A549 (cell line): ENCODE data around the gene SMARCA4.

Source experiments
- CBX8 ChIP-seq: fragments of 200-600 bp; sonication (generic); IDR thresholded peaks from 2 replicates; pipeline ENCODE4 v1.6.1; 2016
- NPAS2 ChIP-seq: fragments of 250-450 bp; sonication (Bioruptor Pico); IDR thresholded peaks from 2 replicates; pipeline ENCODE4 v1.8.0; 2022; ENCODE audit warnings: mild to moderate bottlenecking, moderate library complexity, borderline replicate concordance
- POLR2A ChIP-seq: IDR thresholded peaks from 2 replicates; pipeline ENCODE4 v1.6.1; 2012; ENCODE audit warnings: mild to moderate bottlenecking, low read length
- RAD21 ChIP-seq, 2 experiments: fragments of >200 bp in 1 of 2; sonication (Bioruptor Twin) in 1 of 2; formaldehyde crosslinking in 1 of 2; IDR thresholded peaks in 1 of 2; conservative IDR thresholded peaks in 1 of 2; 2 replicates in 1 of 2; 3 replicates in 1 of 2; pipeline ENCODE4 v1.6.1; 2012 to 2018; ENCODE audit warnings: inconsistent platforms in 1 of 2
- ZC3H11A ChIP-seq: fragments of 450-650 bp; IDR thresholded peaks from 2 replicates; pipeline ENCODE4 v1.6.1; 2014; ENCODE audit warnings: antibody characterized with exemption, mild to moderate bottlenecking
- TF ChIP-seq, protein P1 (sequence below): fragments of 200-600 bp; sonication (generic); IDR thresholded peaks from 2 replicates; pipeline ENCODE4 v1.6.1; 2016; ENCODE audit warnings: antibody characterized with exemption, mild to moderate bottlenecking, moderate library complexity
- TF ChIP-seq, protein P2 (sequence below): fragments of >200 bp; sonication (Bioruptor Twin); formaldehyde crosslinking; IDR thresholded peaks from 3 replicates; pipeline ENCODE4 v1.5.1; 2016

- TF ChIP-seq POLR2A = no peak
- TF ChIP-seq NPAS2 (CRISPR knock-in tag) = no peak
- TF ChIP-seq, protein P1, sequence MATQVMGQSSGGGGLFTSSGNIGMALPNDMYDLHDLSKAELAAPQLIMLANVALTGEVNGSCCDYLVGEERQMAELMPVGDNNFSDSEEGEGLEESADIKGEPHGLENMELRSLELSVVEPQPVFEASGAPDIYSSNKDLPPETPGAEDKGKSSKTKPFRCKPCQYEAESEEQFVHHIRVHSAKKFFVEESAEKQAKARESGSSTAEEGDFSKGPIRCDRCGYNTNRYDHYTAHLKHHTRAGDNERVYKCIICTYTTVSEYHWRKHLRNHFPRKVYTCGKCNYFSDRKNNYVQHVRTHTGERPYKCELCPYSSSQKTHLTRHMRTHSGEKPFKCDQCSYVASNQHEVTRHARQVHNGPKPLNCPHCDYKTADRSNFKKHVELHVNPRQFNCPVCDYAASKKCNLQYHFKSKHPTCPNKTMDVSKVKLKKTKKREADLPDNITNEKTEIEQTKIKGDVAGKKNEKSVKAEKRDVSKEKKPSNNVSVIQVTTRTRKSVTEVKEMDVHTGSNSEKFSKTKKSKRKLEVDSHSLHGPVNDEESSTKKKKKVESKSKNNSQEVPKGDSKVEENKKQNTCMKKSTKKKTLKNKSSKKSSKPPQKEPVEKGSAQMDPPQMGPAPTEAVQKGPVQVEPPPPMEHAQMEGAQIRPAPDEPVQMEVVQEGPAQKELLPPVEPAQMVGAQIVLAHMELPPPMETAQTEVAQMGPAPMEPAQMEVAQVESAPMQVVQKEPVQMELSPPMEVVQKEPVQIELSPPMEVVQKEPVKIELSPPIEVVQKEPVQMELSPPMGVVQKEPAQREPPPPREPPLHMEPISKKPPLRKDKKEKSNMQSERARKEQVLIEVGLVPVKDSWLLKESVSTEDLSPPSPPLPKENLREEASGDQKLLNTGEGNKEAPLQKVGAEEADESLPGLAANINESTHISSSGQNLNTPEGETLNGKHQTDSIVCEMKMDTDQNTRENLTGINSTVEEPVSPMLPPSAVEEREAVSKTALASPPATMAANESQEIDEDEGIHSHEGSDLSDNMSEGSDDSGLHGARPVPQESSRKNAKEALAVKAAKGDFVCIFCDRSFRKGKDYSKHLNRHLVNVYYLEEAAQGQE = no peak
- TF ChIP-seq CBX8 = no peak
- TF ChIP-seq RAD21 (conservative IDR thresholded peaks at IDR 0.05 in 1 of 2, IDR thresholded peaks at IDR 0.05 in 1 of 2) = no peak
- no peak for TF ChIP-seq ZC3H11A
- TF ChIP-seq, protein P2, sequence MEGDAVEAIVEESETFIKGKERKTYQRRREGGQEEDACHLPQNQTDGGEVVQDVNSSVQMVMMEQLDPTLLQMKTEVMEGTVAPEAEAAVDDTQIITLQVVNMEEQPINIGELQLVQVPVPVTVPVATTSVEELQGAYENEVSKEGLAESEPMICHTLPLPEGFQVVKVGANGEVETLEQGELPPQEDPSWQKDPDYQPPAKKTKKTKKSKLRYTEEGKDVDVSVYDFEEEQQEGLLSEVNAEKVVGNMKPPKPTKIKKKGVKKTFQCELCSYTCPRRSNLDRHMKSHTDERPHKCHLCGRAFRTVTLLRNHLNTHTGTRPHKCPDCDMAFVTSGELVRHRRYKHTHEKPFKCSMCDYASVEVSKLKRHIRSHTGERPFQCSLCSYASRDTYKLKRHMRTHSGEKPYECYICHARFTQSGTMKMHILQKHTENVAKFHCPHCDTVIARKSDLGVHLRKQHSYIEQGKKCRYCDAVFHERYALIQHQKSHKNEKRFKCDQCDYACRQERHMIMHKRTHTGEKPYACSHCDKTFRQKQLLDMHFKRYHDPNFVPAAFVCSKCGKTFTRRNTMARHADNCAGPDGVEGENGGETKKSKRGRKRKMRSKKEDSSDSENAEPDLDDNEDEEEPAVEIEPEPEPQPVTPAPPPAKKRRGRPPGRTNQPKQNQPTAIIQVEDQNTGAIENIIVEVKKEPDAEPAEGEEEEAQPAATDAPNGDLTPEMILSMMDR = no peak
Observed at GRCh38 chr19:11019824-11020223, 59.0 kb downstream of the SMARCA4 start.
